Inflammatory macrophage (primary cell): ENCODE results near the gene PHKB.

ENCODE experiments used
- DNase-seq, 2 donors: peaks; one replicate each; pipeline ENCODE4 v3.0.0-alpha.2; 2020 to 2022

PHKB gene

GRCh38 chr16:47574091-47575054, 113.2 kb downstream of the PHKB start:
- peak; percentile 39 to 65 for DNase-seq

- DNase-seq = no peak
Observed at GRCh38 chr16:47577029-47577428, 115.9 kb downstream of the PHKB start.

GRCh38 chr16:47578033-47578432, 116.9 kb downstream of the PHKB start:
- no peak for DNase-seq

- no peak for DNase-seq
Observed at GRCh38 chr16:47578573-47578972, 117.4 kb downstream of the PHKB start.

- no peak for DNase-seq
Observed at GRCh38 chr16:47581114-47581513, 120.0 kb downstream of the PHKB start.

- no peak for DNase-seq
Observed at GRCh38 chr16:47584464-47585225, 123.5 kb downstream of the PHKB start.

GRCh38 chr16:47586121-47586520, 125.0 kb downstream of the PHKB start:
- DNase-seq = no peak

- no peak for DNase-seq
Observed at GRCh38 chr16:47590472-47590871, 129.3 kb downstream of the PHKB start.

GRCh38 chr16:47592232-47592631, 131.1 kb downstream of the PHKB start:
- no peak for DNase-seq

GRCh38 chr16:47599512-47599911, 138.4 kb downstream of the PHKB start:
- no peak for DNase-seq

GRCh38 chr16:47600376-47600775, 139.2 kb downstream of the PHKB start:
- no peak for DNase-seq

- no peak for DNase-seq
Observed at GRCh38 chr16:47604306-47604705, 143.2 kb downstream of the PHKB start.

- no peak for DNase-seq
Observed at GRCh38 chr16:47611042-47611441, 149.9 kb downstream of the PHKB start.

- no peak for DNase-seq
Observed at GRCh38 chr16:47611848-47612493, 150.8 kb downstream of the PHKB start.

GRCh38 chr16:47612711-47613110, 151.6 kb downstream of the PHKB start:
- no peak for DNase-seq

- DNase-seq = no peak
Observed at GRCh38 chr16:47613251-47613650, 152.1 kb downstream of the PHKB start.

GRCh38 chr16:47617732-47618131, 156.6 kb downstream of the PHKB start:
- no peak for DNase-seq

GRCh38 chr16:47622451-47623176, 161.5 kb downstream of the PHKB start:
- no peak for DNase-seq

- peak; percentile 11 to 33 for DNase-seq
Observed at GRCh38 chr16:47624563-47624962, 163.4 kb downstream of the PHKB start.

- no peak for DNase-seq
Observed at GRCh38 chr16:47625115-47625567, 164.0 kb downstream of the PHKB start.

- DNase-seq = no peak
Observed at GRCh38 chr16:47626246-47626645, 165.1 kb downstream of the PHKB start.

GRCh38 chr16:47627085-47627639, 166.0 kb downstream of the PHKB start:
- no peak for DNase-seq
